ENCODE results near the gene WDCP. TPM values are rescaled to one million over a fixed set of nuclear protein-coding genes. Genes with fewer than 3 reads are reported as not detected.
"Not testable (repeated sequence)": the region's sequence is repeated elsewhere in the genome, so short reads cannot be mapped to it uniquely, and the experiment has no call there.

The WDCP gene
- total RNA-seq, 6 experiments from 2014 or later: 4.3 to 8.7 (median 5.5) TPM

DNA sequence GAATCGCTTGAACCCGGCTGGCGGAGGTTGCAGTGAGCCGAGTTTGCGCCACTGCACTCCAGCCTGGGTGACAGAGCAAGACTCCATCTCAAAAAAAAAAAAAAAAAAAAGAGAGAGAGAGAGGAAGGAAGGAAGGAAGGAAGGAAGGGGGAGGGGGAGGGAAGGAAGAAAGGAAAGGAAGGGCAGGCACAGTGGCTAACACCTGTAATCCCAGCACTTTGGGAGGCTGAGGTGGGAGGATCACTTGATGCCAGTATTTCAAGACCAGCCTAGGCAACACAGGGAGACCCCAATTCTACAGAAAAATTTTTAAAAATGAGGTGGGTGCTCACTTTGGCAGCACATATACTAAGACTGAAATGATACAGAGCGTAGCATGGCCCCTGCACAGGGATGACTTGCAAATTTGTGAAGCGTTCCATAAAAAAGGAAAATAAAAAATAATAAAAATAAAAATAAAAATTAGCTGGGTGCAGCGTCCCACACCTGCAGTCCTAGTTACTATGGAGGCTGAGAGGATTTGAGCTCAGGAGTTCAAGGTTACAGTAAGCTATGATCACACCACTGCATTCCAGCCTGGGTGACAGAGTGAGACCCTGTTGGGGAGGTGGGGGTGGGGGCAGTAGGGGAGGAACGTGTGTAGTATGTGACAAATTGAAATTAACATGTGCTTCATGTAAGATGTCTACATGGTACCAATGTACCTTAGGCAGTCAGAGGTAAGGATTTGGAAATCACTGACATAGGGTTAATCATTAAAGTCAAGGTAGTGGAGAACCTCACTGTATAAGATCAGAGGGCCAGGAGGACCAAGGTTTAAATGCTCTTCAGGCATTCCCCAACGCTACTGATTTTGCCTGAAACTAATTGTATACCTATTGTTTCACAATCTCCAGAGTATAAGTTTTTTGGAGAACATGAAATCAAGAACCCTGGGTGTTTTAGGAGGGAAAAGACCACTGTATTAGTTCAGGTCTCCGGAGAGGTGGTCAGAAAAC, 1.4 kb downstream of the WDCP start:
- Histone ChIP-seq H3K4me3 (peak overlapping the region in 2 of 3 donors; percentile 70 to 80), H3K4me1 (peaks cover 0 to 14% (median 6%) of the 10 kb centered on the region in 4 donors), H3K27me3 (no peaks in the 10 kb centered on the region), H3K27ac (no peak overlapping the region), H3K36me3 (no peaks in the 10 kb centered on the region), H3K9me3 (no peaks in the 10 kb centered on the region)
- ATAC-seq (peak; percentile 12 to 48 (median 35)), DNase-seq (no peak)
- no peak for TF ChIP-seq POLR2A (IDR thresholded peaks at IDR 0.05)
- TF ChIP-seq, protein P1, sequence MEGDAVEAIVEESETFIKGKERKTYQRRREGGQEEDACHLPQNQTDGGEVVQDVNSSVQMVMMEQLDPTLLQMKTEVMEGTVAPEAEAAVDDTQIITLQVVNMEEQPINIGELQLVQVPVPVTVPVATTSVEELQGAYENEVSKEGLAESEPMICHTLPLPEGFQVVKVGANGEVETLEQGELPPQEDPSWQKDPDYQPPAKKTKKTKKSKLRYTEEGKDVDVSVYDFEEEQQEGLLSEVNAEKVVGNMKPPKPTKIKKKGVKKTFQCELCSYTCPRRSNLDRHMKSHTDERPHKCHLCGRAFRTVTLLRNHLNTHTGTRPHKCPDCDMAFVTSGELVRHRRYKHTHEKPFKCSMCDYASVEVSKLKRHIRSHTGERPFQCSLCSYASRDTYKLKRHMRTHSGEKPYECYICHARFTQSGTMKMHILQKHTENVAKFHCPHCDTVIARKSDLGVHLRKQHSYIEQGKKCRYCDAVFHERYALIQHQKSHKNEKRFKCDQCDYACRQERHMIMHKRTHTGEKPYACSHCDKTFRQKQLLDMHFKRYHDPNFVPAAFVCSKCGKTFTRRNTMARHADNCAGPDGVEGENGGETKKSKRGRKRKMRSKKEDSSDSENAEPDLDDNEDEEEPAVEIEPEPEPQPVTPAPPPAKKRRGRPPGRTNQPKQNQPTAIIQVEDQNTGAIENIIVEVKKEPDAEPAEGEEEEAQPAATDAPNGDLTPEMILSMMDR (IDR thresholded peaks at IDR 0.05): no peak
- intact Hi-C loops (cut with DNase I): no loop called here
- 63% methylated on average over 11 of the region's 11 CpGs for WGBS (ENCODE audit: insufficient coverage, low coverage, low lambda C conversion rate, missing lambda C conversion rate)

DNA sequence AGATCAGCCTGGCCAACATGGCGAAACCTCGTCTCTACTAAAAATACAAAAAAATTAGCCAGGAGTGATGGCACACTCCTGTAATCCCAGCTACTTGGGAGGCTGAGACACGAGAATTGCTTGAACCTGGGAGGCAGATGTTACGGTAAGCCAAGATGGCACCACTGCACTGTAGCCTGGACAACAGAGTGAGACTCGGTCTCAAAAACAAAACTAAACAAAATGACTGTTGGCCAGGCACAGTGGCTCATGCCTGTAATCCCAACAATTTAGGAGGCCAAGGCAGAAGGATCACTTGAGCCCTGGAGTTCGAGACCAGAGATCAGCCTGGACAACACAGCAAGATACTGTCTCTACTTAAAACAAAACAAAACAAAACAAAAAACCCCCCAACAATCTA, 4.1 kb downstream of the WDCP start:
- intact Hi-C loops (cut with DNase I); H3K4me3 ChIP-seq; H3K27ac ChIP-seq; ATAC-seq; H3K9me3 ChIP-seq; H3K27me3 ChIP-seq; DNase-seq: not testable (repeated sequence)
- peaks cover 0 to 12% (median 5%) of the 10 kb centered on the region in 4 donors for H3K4me1 ChIP-seq
- 96% methylated on average over 5 of the region's 6 CpGs for WGBS (ENCODE audit: insufficient coverage, low coverage, low lambda C conversion rate, missing lambda C conversion rate)
- peaks cover 0 to 12% (median 5%) of the 10 kb centered on the region in 4 donors for H3K36me3 ChIP-seq

DNA sequence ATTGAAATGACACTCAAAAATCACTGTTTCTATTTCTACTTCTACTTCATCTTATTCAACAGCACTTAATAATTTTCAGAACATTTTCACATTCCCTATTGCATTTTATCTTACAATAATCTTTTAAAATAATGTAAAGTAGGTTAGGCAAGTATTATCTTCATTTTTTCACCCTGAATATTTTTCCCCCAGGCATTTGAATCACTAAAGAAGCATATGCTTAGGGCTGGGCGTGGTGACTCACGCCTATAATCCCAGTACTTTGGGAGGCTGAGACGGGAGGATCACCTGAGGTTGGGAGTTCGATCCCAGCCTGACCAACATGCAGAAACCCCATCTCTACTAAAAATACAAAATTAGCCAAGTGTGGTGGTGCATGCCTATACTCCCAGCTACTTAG, 6.7 kb downstream of the WDCP start:
- no peak overlapping the region for H3K4me3 ChIP-seq
- DNase-seq (no peak), ATAC-seq (no peak)
- WGBS (ENCODE audit: insufficient coverage, low coverage, low lambda C conversion rate, missing lambda C conversion rate): 95% methylated on average over 4 of the region's 4 CpGs
- peaks cover 0 to 18% (median 5%) of the 10 kb centered on the region in 4 donors for H3K36me3 ChIP-seq
- no peak for TF ChIP-seq POLR2A (IDR thresholded peaks at IDR 0.05)
- TF ChIP-seq, protein P1 (IDR thresholded peaks at IDR 0.05): no peak
- no peaks in the 10 kb centered on the region for H3K9me3 ChIP-seq
- H3K27me3 ChIP-seq: no peaks in the 10 kb centered on the region
- H3K4me1 ChIP-seq: no peaks in the 10 kb centered on the region
- intact Hi-C loops (cut with DNase I): no loop called here
- H3K27ac ChIP-seq: no peak overlapping the region

DNA sequence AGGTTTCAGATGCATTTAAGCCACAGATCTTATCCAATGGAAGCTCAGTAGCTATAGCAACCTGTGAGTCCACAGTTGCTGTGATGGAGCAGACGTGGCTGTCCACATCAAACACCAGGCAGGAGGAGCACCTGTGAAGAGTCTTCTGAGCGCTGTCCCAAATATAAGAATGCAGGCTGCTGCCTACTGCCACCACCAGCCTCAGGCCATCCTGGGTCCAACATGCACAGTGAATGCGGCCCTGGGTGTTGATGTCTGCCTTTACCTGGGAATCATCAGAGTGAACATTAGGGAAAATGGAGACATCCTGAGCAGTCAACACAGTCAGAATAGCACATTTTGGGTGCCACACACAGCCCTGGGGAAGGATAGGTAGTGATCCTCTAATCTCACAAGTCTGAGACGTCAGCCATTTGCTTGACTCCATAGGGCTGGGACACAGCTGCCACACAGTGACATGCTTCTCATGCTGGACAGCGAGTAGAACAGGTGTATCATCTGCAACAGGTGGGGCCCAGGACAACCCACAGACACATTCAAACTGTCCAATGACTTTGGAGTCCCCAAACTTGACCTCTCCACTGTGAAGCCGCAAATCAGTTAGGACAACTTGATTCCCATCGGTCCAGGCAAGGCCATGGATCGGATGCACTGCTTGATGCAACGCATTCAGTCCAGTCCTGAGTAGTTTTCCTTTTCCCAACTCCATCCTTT, 8.2 kb downstream of the WDCP start:
- H3K4me3 ChIP-seq: no peak overlapping the region
- H3K4me1 ChIP-seq: no peaks in the 10 kb centered on the region
- no peak for DNase-seq
- no peak for TF ChIP-seq POLR2A (IDR thresholded peaks at IDR 0.05)
- TF ChIP-seq, protein P1 (IDR thresholded peaks at IDR 0.05): no peak
- intact Hi-C loops (cut with DNase I): no loop called here
- H3K9me3 ChIP-seq: no peaks in the 10 kb centered on the region
- 100% methylated on average over 3 of the region's 9 CpGs for WGBS (ENCODE audit: insufficient coverage, low coverage, low lambda C conversion rate, missing lambda C conversion rate)
- no peak overlapping the region for H3K27ac ChIP-seq
- no peaks in the 10 kb centered on the region for H3K27me3 ChIP-seq
- H3K36me3 ChIP-seq: peaks cover 0 to 18% (median 5%) of the 10 kb centered on the region in 4 donors
- ATAC-seq: no peak

Data from right lobe of liver (tissue), 6 donors.